IMR-90 (cell line): ENCODE measurements around the gene PTPRN2. TPM values are rescaled to one million over a fixed set of nuclear protein-coding genes. Genes with fewer than 3 reads are reported as not detected.

Experiments used
- ATAC-seq: fragments of 200-7000 bp; cut with Tn5 transposase; 2 replicates; pipeline ENCODE4 v1.9.1; 2020; ENCODE audit warnings: low read depth, mild to moderate bottlenecking, moderate library complexity
- BruUV-seq: library from RNA; stranded (reverse); fragments of 400-500 nt; replicated peaks from 2 replicates; lab custom pipeline; 2021; lab: Mats Ljungman, UMichigan
- CTCF ChIA-PET: fragments of 300-600 bp; formaldehyde crosslinking; extraction: SDS; loops from one replicate; lab custom pipeline; 2021; ENCODE audit warnings: antibody characterized with exemption; lab: Yijun Ruan, JAX
- POLR2A ChIA-PET: fragments of 300-600 bp; sonication (Branson Sonifier 250); formaldehyde crosslinking; loops from one replicate; lab custom pipeline; 2022; ENCODE audit warnings: antibody characterized with exemption; ENCODE audit not compliant: unreplicated experiment; lab: Charles Lee
- DNase-seq: peaks from one replicate; pipeline ENCODE4 v3.0.0; 2013
- H2AFZ ChIP-seq: replicated peaks from 2 replicates; pipeline ENCODE3; 2013; ENCODE audit warnings: low read length, mild to moderate bottlenecking; ENCODE audit not compliant: poor library complexity
- H2AK5ac ChIP-seq: 2 replicates; pipeline ENCODE4 v1.6.1; 2013; ENCODE audit warnings: low read depth, low read length, inconsistent platforms
- H2AK9ac ChIP-seq: replicated peaks from 2 replicates; pipeline ENCODE3; 2013; ENCODE audit warnings: mild to moderate bottlenecking, low read depth, low read length, moderate library complexity; ENCODE audit not compliant: poor library complexity
- H2BK120ac ChIP-seq: 2 replicates; pipeline ENCODE4 v1.6.1; 2013; ENCODE audit warnings: low read depth, low read length, inconsistent platforms
- H2BK15ac ChIP-seq: 3 replicates; pipeline ENCODE4 v1.6.1; 2013; ENCODE audit warnings: low read depth, low read length, inconsistent platforms
- H2BK20ac ChIP-seq: 2 replicates; pipeline ENCODE4 v1.6.1; 2013; ENCODE audit warnings: low read depth, mild to moderate bottlenecking, inconsistent platforms, low read length, moderate library complexity
- H2BK5ac ChIP-seq: 2 replicates; pipeline ENCODE4 v1.6.1; 2013; ENCODE audit warnings: mild to moderate bottlenecking, low read depth, low read length, inconsistent platforms; ENCODE audit not compliant: poor library complexity, severe bottlenecking
- H3K14ac ChIP-seq: replicated peaks from 2 replicates; pipeline ENCODE4 v1.6.1; 2013; ENCODE audit warnings: low read depth, low read length, inconsistent platforms
- H3K18ac ChIP-seq: 2 replicates; pipeline ENCODE4 v1.6.1; 2013; ENCODE audit warnings: low read depth, low read length, control low read depth
- H3K23ac ChIP-seq: 2 replicates; pipeline ENCODE4 v1.6.1; 2013; ENCODE audit warnings: low read depth, low read length, inconsistent platforms
- H3K27ac ChIP-seq: 2 replicates; pipeline ENCODE4 v1.5.1; 2013; ENCODE audit warnings: mild to moderate bottlenecking, control low read depth, low read length; ENCODE audit not compliant: insufficient read depth
- H3K27me3 ChIP-seq: 2 replicates; pipeline ENCODE4 v1.6.1; 2013; ENCODE audit warnings: low read length; ENCODE audit not compliant: control insufficient read depth, insufficient read depth
- H3K36me3 ChIP-seq: 2 replicates; pipeline ENCODE4 v1.6.1; 2013; ENCODE audit warnings: low read length, mixed read lengths; ENCODE audit not compliant: control insufficient read depth, insufficient read depth
- H3K4ac ChIP-seq: 2 replicates; pipeline ENCODE4 v1.6.1; 2013; ENCODE audit warnings: low read depth, low read length, inconsistent platforms
- H3K4me1 ChIP-seq: 2 replicates; pipeline ENCODE4 v1.6.1; 2013; ENCODE audit warnings: low read length, mixed read lengths; ENCODE audit not compliant: control insufficient read depth, insufficient read depth
- H3K4me2 ChIP-seq: 2 replicates; pipeline ENCODE4 v1.6.1; 2013; ENCODE audit warnings: low read depth, mild to moderate bottlenecking, control low read depth, low read length, moderate library complexity
- H3K4me3 ChIP-seq: 2 replicates; pipeline ENCODE4 v1.5.1; 2013; ENCODE audit warnings: low read depth, mild to moderate bottlenecking, control low read depth, low read length, moderate library complexity; ENCODE audit not compliant: insufficient read depth
- H3K56ac ChIP-seq: 2 replicates; pipeline ENCODE4 v1.6.1; 2013; ENCODE audit warnings: low read length, inconsistent platforms; ENCODE audit not compliant: insufficient read depth; ENCODE audit errors: extremely low read depth
- H3K79me1 ChIP-seq, 2 experiments: 2 replicates each; pipeline ENCODE4 v1.6.1; 2013; ENCODE audit warnings: low read length in 2 of 2, inconsistent platforms in 1 of 2, low read depth in 1 of 2
- H3K9ac ChIP-seq: 2 replicates; pipeline ENCODE4 v1.6.1; 2013; ENCODE audit warnings: low read depth, low read length, control low read depth
- H3K9me1 ChIP-seq: 2 replicates; pipeline ENCODE4 v1.6.1; 2013; ENCODE audit warnings: low read length, inconsistent platforms; ENCODE audit not compliant: insufficient read depth
- H3K9me3 ChIP-seq: 2 replicates; pipeline ENCODE4 v1.6.1; 2013; ENCODE audit warnings: low read length; ENCODE audit not compliant: control insufficient read depth, insufficient read depth
- H4K20me1 ChIP-seq: 2 replicates; pipeline ENCODE4 v1.6.1; 2013; ENCODE audit warnings: low read length, inconsistent platforms; ENCODE audit not compliant: insufficient read depth
- H4K5ac ChIP-seq: 2 replicates; pipeline ENCODE4 v1.6.1; 2013; ENCODE audit warnings: mild to moderate bottlenecking, low read depth, low read length, control low read depth
- H4K8ac ChIP-seq, 2 experiments: 2 replicates each; pipeline ENCODE4 v1.6.1; 2013; ENCODE audit warnings: low read depth in 2 of 2, low read length in 2 of 2, control low read depth in 1 of 2, inconsistent platforms in 1 of 2
- H4K91ac ChIP-seq: 2 replicates; pipeline ENCODE4 v1.6.1; 2013; ENCODE audit warnings: low read depth, low read length, inconsistent platforms; ENCODE audit not compliant: insufficient read depth
- BHLHE40 ChIP-seq: fragments of 150-350 bp; IDR thresholded peaks from 2 replicates; pipeline ENCODE4 v1.6.1; 2016; ENCODE audit warnings: mild to moderate bottlenecking, low read depth, low read length
- CHD1 ChIP-seq: IDR thresholded peaks from 2 replicates; pipeline ENCODE4 v1.6.1; 2012; ENCODE audit warnings: low read depth, low read length, improper control_type of control experiment
- CTCF ChIP-seq: conservative IDR thresholded peaks from 2 replicates; pipeline ENCODE4 v1.5.1; 2012; ENCODE audit warnings: mild to moderate bottlenecking, low read depth, low read length, improper control_type of control experiment
- FOS ChIP-seq: fragments of 150-350 bp; IDR thresholded peaks from 2 replicates; pipeline ENCODE4 v1.6.1; 2016; ENCODE audit warnings: low read depth, low read length
- MAFK ChIP-seq: IDR thresholded peaks from 2 replicates; pipeline ENCODE4 v1.6.1; 2012; ENCODE audit warnings: low read depth, low read length, improper control_type of control experiment
- MAZ ChIP-seq: IDR thresholded peaks from 2 replicates; pipeline ENCODE4 v1.6.1; 2012; ENCODE audit warnings: low read depth, mild to moderate bottlenecking, low read length, improper control_type of control experiment, moderate library complexity, borderline replicate concordance
- NFE2L2 ChIP-seq: fragments of 150-350 bp; IDR thresholded peaks from 2 replicates; pipeline ENCODE4 v1.6.1; 2016; ENCODE audit warnings: low read depth, mild to moderate bottlenecking, low read length
- POLR2A ChIP-seq: IDR thresholded peaks from 2 replicates; pipeline ENCODE4 v1.6.1; 2012; ENCODE audit warnings: mild to moderate bottlenecking, low read depth, low read length
- RCOR1 ChIP-seq: IDR thresholded peaks from 2 replicates; pipeline ENCODE4 v1.6.1; 2012; ENCODE audit warnings: mild to moderate bottlenecking, low read length, improper control_type of control experiment; ENCODE audit not compliant: insufficient replicate concordance
- RFX5 ChIP-seq: IDR thresholded peaks from 2 replicates; pipeline ENCODE4 v1.8.0; 2012; ENCODE audit warnings: low read depth, mild to moderate bottlenecking, low read length, moderate library complexity
- SMC3 ChIP-seq: fragments of 150-350 bp; IDR thresholded peaks from 2 replicates; pipeline ENCODE4 v1.6.1; 2016; ENCODE audit warnings: low read depth, mild to moderate bottlenecking, antibody characterized with exemption, low read length, moderate library complexity
- WGBS, 2 experiments: methylation state at CpG; one replicate each; pipeline versions ENCODE4 v1.1.5 to v1.1.7; 2013; ENCODE audit warnings: missing lambda C conversion rate in 2 of 2; ENCODE audit not compliant: insufficient read length in 1 of 2; ENCODE audit errors: extremely low coverage in 2 of 2; 5-methylcytosine and 5-hydroxymethylcytosine counted together
- dilution Hi-C: fragments of 300-500 bp; cut with HindIII; formaldehyde crosslinking; loops from one replicate; pipeline ENCODE4 v1.14.3; 2018; ENCODE audit warnings: low sequenced_read_pairs; ENCODE audit not compliant: unreplicated experiment
- in situ Hi-C: fragments of 300-500 bp; cut with MboI; formaldehyde crosslinking; loops from 3 replicates; pipeline ENCODE4 v1.14.3; 2019; ENCODE audit warnings: low sequenced_read_pairs, inconsistent platforms, mixed read lengths
- intact Hi-C: fragments of 100-400 bp; cut with micrococcal nuclease; formaldehyde crosslinking; loops from 2 replicates; pipeline ENCODE4 v1.10.0; 2022
- polyA plus RNA-seq, 3 experiments: library from polyadenylated mRNA; depleted of rRNA; stranded (reverse); fragments of >200 nt; gene quantifications; 2 replicates each; pipeline ENCODE4 v1.2.3, GENCODE V29; 2012; ENCODE audit warnings: low replicate concordance in 1 of 3
- total RNA-seq: library from RNA; depleted of rRNA; stranded (reverse); fragments of >200 nt; gene quantifications from 2 replicates; pipeline ENCODE4 v1.2.3, GENCODE V29; 2012
- TF ChIP-seq, protein P1 (sequence below): fragments of 150-350 bp; IDR thresholded peaks from 2 replicates; pipeline ENCODE4 v1.6.1; 2016; ENCODE audit warnings: low read depth, mild to moderate bottlenecking, low read length, moderate library complexity, borderline replicate concordance

The PTPRN2 gene
- total and polyA plus RNA-seq, 2 of the 4 experiments (the other 2 are of a cell fraction), result 0.03 TPM; not detected in 1

GRCh38 chr7:158348446-158348845 lies 239.2 kb downstream of the PTPRN2 start:
- H2AFZ ChIP-seq, result no peak overlapping the region
- H3K9me3 ChIP-seq, result peaks cover 35% of the 10 kb centered on the region
- H3K4me2 ChIP-seq, result no peak overlapping the region
- TF ChIP-seq NFE2L2 (no peak), SMC3 (no peak), MAZ (no peak), POLR2A (no peak), CTCF (no peak), FOS (no peak), RCOR1 (no peak), RFX5 (no peak), MAFK (no peak), BHLHE40 (no peak), CHD1 (no peak)
- TF ChIP-seq, protein P1, sequence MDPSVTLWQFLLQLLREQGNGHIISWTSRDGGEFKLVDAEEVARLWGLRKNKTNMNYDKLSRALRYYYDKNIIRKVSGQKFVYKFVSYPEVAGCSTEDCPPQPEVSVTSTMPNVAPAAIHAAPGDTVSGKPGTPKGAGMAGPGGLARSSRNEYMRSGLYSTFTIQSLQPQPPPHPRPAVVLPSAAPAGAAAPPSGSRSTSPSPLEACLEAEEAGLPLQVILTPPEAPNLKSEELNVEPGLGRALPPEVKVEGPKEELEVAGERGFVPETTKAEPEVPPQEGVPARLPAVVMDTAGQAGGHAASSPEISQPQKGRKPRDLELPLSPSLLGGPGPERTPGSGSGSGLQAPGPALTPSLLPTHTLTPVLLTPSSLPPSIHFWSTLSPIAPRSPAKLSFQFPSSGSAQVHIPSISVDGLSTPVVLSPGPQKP, result no peak
- H3K27me3 ChIP-seq, result no peaks in the 10 kb centered on the region
- no peak overlapping the region for H3K23ac ChIP-seq
- H3K9ac ChIP-seq, result no peak overlapping the region
- no peaks in the 10 kb centered on the region for H3K9me1 ChIP-seq
- no peaks in the 10 kb centered on the region for H3K36me3 ChIP-seq
- H4K5ac ChIP-seq, result no peak overlapping the region
- no peak overlapping the region for H3K4me3 ChIP-seq
- no peak overlapping the region for H3K18ac ChIP-seq
- intact Hi-C loops (no loop called here), in situ Hi-C loops (no loop called here), dilution Hi-C loops (no loop called here)
- no TSS peak for BruUV-seq
- CTCF ChIA-PET, result no interaction called here
- no peak overlapping the region for H3K27ac ChIP-seq
- H4K8ac ChIP-seq, result no peak overlapping the region
- no peaks in the 10 kb centered on the region for H3K79me1 ChIP-seq
- H4K91ac ChIP-seq, result no peak overlapping the region
- H2BK5ac ChIP-seq, result no peak overlapping the region
- no peak overlapping the region for H2BK20ac ChIP-seq
- H2AK5ac ChIP-seq, result no peak overlapping the region
- no peaks in the 10 kb centered on the region for H3K4me1 ChIP-seq
- ATAC-seq (no peak), DNase-seq (no peak)
- H4K20me1 ChIP-seq, result no peaks in the 10 kb centered on the region
- no peak overlapping the region for H3K14ac ChIP-seq
- H3K56ac ChIP-seq, result no peak overlapping the region
- no peak overlapping the region for H2BK15ac ChIP-seq
- WGBS, 2 experiments, result no CpG with 5 or more reads among the region's 3 CpGs
- no peak overlapping the region for H3K4ac ChIP-seq
- POLR2A ChIA-PET, result no interaction called here
- H2BK120ac ChIP-seq, result no peak overlapping the region
- no peak overlapping the region for H2AK9ac ChIP-seq
